ENCODE results near the gene PNMA8A. TPM values are rescaled to one million over a fixed set of nuclear protein-coding genes. Genes with fewer than 3 reads are reported as not detected.

PNMA8A gene
- total and polyA plus RNA-seq, 2 of the 8 experiments (the other 6 are each of a cell fraction or from before 2014, with no cell fraction given): 10.0 to 22.8 TPM

DNA sequence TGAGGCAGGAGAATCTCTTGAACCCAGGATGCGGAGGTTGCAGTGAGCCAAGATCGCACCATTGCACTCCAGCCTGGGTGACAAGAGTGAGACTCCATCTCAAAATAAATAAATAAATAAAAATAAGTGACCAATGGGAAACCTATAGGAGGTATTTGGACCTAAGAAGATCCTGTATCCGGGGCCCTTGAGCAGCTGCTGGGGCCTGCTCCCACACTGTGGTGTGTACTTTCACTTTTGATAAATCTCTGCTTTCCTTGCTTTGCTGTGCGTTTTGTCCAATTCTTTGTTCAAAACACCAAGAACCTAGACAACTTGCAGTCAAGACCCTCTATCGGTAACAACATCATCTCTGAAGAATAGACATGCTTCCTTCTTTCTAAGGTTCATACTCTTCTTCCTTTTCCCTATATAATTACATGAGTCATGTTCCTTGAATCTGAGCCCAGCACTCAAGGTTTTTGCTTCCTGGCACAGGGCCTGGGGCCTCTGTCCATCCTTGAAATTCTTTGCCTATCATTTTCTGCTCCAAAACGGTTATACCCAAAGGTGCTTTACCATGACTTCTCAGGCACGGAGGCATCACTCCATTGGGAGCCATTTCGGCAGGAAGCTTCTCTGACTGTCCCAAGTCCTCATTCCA lies 28.4 kb downstream of the PNMA8A start:
- FAIRE-seq: no peak
- H3K36me3 ChIP-seq (ENCODE audit: control insufficient read depth in 2 of 4, insufficient read depth in 4 of 4, low read length in 3 of 4): no peaks in the 10 kb centered on the region
- H3K9ac ChIP-seq (replicated peaks in 1 of 4; ENCODE audit: extremely low read depth in 1 of 4, low read depth in 3 of 4, low read length in 3 of 4): no peak overlapping the region
- no peak overlapping the region for H2AK5ac ChIP-seq (ENCODE audit: low read depth, low read length)
- no peak for TF ChIP-seq JUND (IDR thresholded peaks at IDR 0.05; ENCODE audit: low read length)
- no peak for TF ChIP-seq CBX5 (IDR thresholded peaks at IDR 0.05; ENCODE audit: low read depth, low read length)
- TF ChIP-seq CTCF (IDR thresholded peaks at IDR 0.05; ENCODE audit: control extremely low read depth in 1 of 3, insufficient read depth in 1 of 3, low read depth in 1 of 3, low read length in 3 of 3): no peak
- no peak for TF ChIP-seq EGR1 (IDR thresholded peaks at IDR 0.05; ENCODE audit: borderline replicate concordance, low read depth, low read length)
- TF ChIP-seq GABPA (IDR thresholded peaks at IDR 0.05; ENCODE audit: borderline replicate concordance, insufficient read depth, low read length): no peak
- no peak for TF ChIP-seq KDM1A (IDR thresholded peaks at IDR 0.05; ENCODE audit: borderline replicate concordance, low read length)
- no peaks in the 10 kb centered on the region for H3K23me2 ChIP-seq (ENCODE audit: low read depth, low read length)
- DNase-seq (ENCODE audit: low read depth in 1 of 2, low spot score in 2 of 2): no peak
- H3K4me1 ChIP-seq (replicated peaks in 1 of 4; ENCODE audit: control insufficient read depth in 3 of 4, insufficient read depth in 4 of 4, low read length in 3 of 4): no peaks in the 10 kb centered on the region
- H2BK20ac ChIP-seq (ENCODE audit: low read length): no peak overlapping the region
- no peak overlapping the region for H2BK120ac ChIP-seq (replicated peaks; ENCODE audit: low read depth, low read length)
- H3K27me3 ChIP-seq (replicated peaks in 1 of 4; ENCODE audit: control insufficient read depth in 3 of 4, extremely low read depth in 1 of 4, insufficient read depth in 3 of 4, low read length in 3 of 4): no peaks in the 10 kb centered on the region
- no peak overlapping the region for H3K18ac ChIP-seq (ENCODE audit: extremely low read depth, low read length)
- H3K79me2 ChIP-seq (ENCODE audit: control insufficient read depth in 1 of 2, insufficient read depth in 2 of 2, low read length in 2 of 2): no peaks in the 10 kb centered on the region
- H3K9me3 ChIP-seq (ENCODE audit: insufficient read depth in 2 of 2, low read depth in 1 of 2, low read length in 1 of 2): no peaks in the 10 kb centered on the region
- H4K8ac ChIP-seq (ENCODE audit: extremely low read depth, insufficient read depth, low read length): no peak overlapping the region
- ChIA-PET POLR2A (ENCODE audit: partially characterized antibody) (no interaction called here), CTCF (ENCODE audit: partially characterized antibody) (interaction anchor here (1.9 kb wide), 1 partner anchor 11 kb away, joined by 4 read pairs; no protein-coding TSS in a partner anchor)
- H3K14ac ChIP-seq (ENCODE audit: insufficient read length): no peak overlapping the region
- H2BK15ac ChIP-seq (ENCODE audit: low read length): no peak overlapping the region
- H3K4ac ChIP-seq (replicated peaks; ENCODE audit: insufficient read length, low read depth, low read length): no peak overlapping the region
- no peak overlapping the region for H3K27ac ChIP-seq (ENCODE audit: low read depth, low read length)
- no peaks in the 10 kb centered on the region for H3K79me1 ChIP-seq (ENCODE audit: low read depth, low read length)
- no peak overlapping the region for H3K56ac ChIP-seq (replicated peaks; ENCODE audit: insufficient read length, low read depth, low read length)
- no peak overlapping the region for H3K23ac ChIP-seq (ENCODE audit: insufficient read length)
- no peak overlapping the region for H2AFZ ChIP-seq (ENCODE audit: low read length)
- H3K4me2 ChIP-seq (ENCODE audit: insufficient read depth in 1 of 2, low read depth in 2 of 2, low read length in 2 of 2): no peak overlapping the region
- 85% methylated on average over 8 of the region's 8 CpGs; no CpG with 5 or more reads in 1 of the 2 experiments for WGBS, 2 experiments (ENCODE audit: extremely low coverage in 1 of 2, insufficient coverage in 1 of 2, insufficient read length in 1 of 2, insufficient replicate concordance in 2 of 2, low coverage in 1 of 2, low lambda C conversion rate in 2 of 2, missing lambda C conversion rate in 1 of 2)
- no peak overlapping the region for H2BK12ac ChIP-seq (ENCODE audit: low read depth, low read length)
- no peak overlapping the region for H4K91ac ChIP-seq (replicated peaks; ENCODE audit: insufficient read length, low read length)
- no peaks in the 10 kb centered on the region for H4K20me1 ChIP-seq (replicated peaks in 1 of 2; ENCODE audit: control insufficient read depth in 1 of 2, insufficient read depth in 2 of 2, low read length in 2 of 2)
- no peak overlapping the region for H4K5ac ChIP-seq (ENCODE audit: insufficient read length, low read depth, low read length)
- no peak overlapping the region for H3K4me3 ChIP-seq (ENCODE audit: extremely low read depth in 1 of 4, insufficient read depth in 2 of 4, low read depth in 3 of 4, low read length in 4 of 4)
- H2BK5ac ChIP-seq (ENCODE audit: low read depth, low read length): no peak overlapping the region

Data from H1 (cell line).